IMR-90 (cell line): Measurements from ENCODE around the gene KIF6. TPM values are rescaled to one million over a fixed set of nuclear protein-coding genes. Genes with fewer than 3 reads are reported as not detected.

Source experiments
- ATAC-seq: fragments of 200-7000 bp; cut with Tn5 transposase; 2 replicates; pipeline ENCODE4 v1.9.1; 2020; ENCODE audit warnings: low read depth, mild to moderate bottlenecking, moderate library complexity
- BruUV-seq: library from RNA; stranded (reverse); fragments of 400-500 nt; replicated peaks from 2 replicates; lab custom pipeline; 2021; lab: Mats Ljungman, UMichigan
- CTCF ChIA-PET: fragments of 300-600 bp; formaldehyde crosslinking; extraction: SDS; loops from one replicate; lab custom pipeline; 2021; ENCODE audit warnings: antibody characterized with exemption; lab: Yijun Ruan, JAX
- POLR2A ChIA-PET: fragments of 300-600 bp; sonication (Branson Sonifier 250); formaldehyde crosslinking; loops from one replicate; lab custom pipeline; 2022; ENCODE audit warnings: antibody characterized with exemption; ENCODE audit not compliant: unreplicated experiment; lab: Charles Lee
- DNase-seq: peaks from one replicate; pipeline ENCODE4 v3.0.0; 2013
- H2AFZ ChIP-seq: replicated peaks from 2 replicates; pipeline ENCODE3; 2013; ENCODE audit warnings: low read length, mild to moderate bottlenecking; ENCODE audit not compliant: poor library complexity
- H2AK5ac ChIP-seq: 2 replicates; pipeline ENCODE4 v1.6.1; 2013; ENCODE audit warnings: low read depth, low read length, inconsistent platforms
- H2AK9ac ChIP-seq: replicated peaks from 2 replicates; pipeline ENCODE3; 2013; ENCODE audit warnings: mild to moderate bottlenecking, low read depth, low read length, moderate library complexity; ENCODE audit not compliant: poor library complexity
- H2BK120ac ChIP-seq: 2 replicates; pipeline ENCODE4 v1.6.1; 2013; ENCODE audit warnings: low read depth, low read length, inconsistent platforms
- H2BK15ac ChIP-seq: 3 replicates; pipeline ENCODE4 v1.6.1; 2013; ENCODE audit warnings: low read depth, low read length, inconsistent platforms
- H2BK20ac ChIP-seq: 2 replicates; pipeline ENCODE4 v1.6.1; 2013; ENCODE audit warnings: low read depth, mild to moderate bottlenecking, inconsistent platforms, low read length, moderate library complexity
- H2BK5ac ChIP-seq: 2 replicates; pipeline ENCODE4 v1.6.1; 2013; ENCODE audit warnings: mild to moderate bottlenecking, low read depth, low read length, inconsistent platforms; ENCODE audit not compliant: poor library complexity, severe bottlenecking
- H3K14ac ChIP-seq: replicated peaks from 2 replicates; pipeline ENCODE4 v1.6.1; 2013; ENCODE audit warnings: low read depth, low read length, inconsistent platforms
- H3K18ac ChIP-seq: 2 replicates; pipeline ENCODE4 v1.6.1; 2013; ENCODE audit warnings: low read depth, low read length, control low read depth
- H3K23ac ChIP-seq: 2 replicates; pipeline ENCODE4 v1.6.1; 2013; ENCODE audit warnings: low read depth, low read length, inconsistent platforms
- H3K27ac ChIP-seq: 2 replicates; pipeline ENCODE4 v1.5.1; 2013; ENCODE audit warnings: mild to moderate bottlenecking, control low read depth, low read length; ENCODE audit not compliant: insufficient read depth
- H3K27me3 ChIP-seq: 2 replicates; pipeline ENCODE4 v1.6.1; 2013; ENCODE audit warnings: low read length; ENCODE audit not compliant: control insufficient read depth, insufficient read depth
- H3K36me3 ChIP-seq: 2 replicates; pipeline ENCODE4 v1.6.1; 2013; ENCODE audit warnings: low read length, mixed read lengths; ENCODE audit not compliant: control insufficient read depth, insufficient read depth
- H3K4ac ChIP-seq: 2 replicates; pipeline ENCODE4 v1.6.1; 2013; ENCODE audit warnings: low read depth, low read length, inconsistent platforms
- H3K4me1 ChIP-seq: 2 replicates; pipeline ENCODE4 v1.6.1; 2013; ENCODE audit warnings: low read length, mixed read lengths; ENCODE audit not compliant: control insufficient read depth, insufficient read depth
- H3K4me2 ChIP-seq: 2 replicates; pipeline ENCODE4 v1.6.1; 2013; ENCODE audit warnings: low read depth, mild to moderate bottlenecking, control low read depth, low read length, moderate library complexity
- H3K4me3 ChIP-seq: 2 replicates; pipeline ENCODE4 v1.5.1; 2013; ENCODE audit warnings: low read depth, mild to moderate bottlenecking, control low read depth, low read length, moderate library complexity; ENCODE audit not compliant: insufficient read depth
- H3K56ac ChIP-seq: 2 replicates; pipeline ENCODE4 v1.6.1; 2013; ENCODE audit warnings: low read length, inconsistent platforms; ENCODE audit not compliant: insufficient read depth; ENCODE audit errors: extremely low read depth
- H3K79me1 ChIP-seq, 2 experiments: 2 replicates each; pipeline ENCODE4 v1.6.1; 2013; ENCODE audit warnings: low read length in 2 of 2, inconsistent platforms in 1 of 2, low read depth in 1 of 2
- H3K9ac ChIP-seq: 2 replicates; pipeline ENCODE4 v1.6.1; 2013; ENCODE audit warnings: low read depth, low read length, control low read depth
- H3K9me1 ChIP-seq: 2 replicates; pipeline ENCODE4 v1.6.1; 2013; ENCODE audit warnings: low read length, inconsistent platforms; ENCODE audit not compliant: insufficient read depth
- H3K9me3 ChIP-seq: 2 replicates; pipeline ENCODE4 v1.6.1; 2013; ENCODE audit warnings: low read length; ENCODE audit not compliant: control insufficient read depth, insufficient read depth
- H4K20me1 ChIP-seq: 2 replicates; pipeline ENCODE4 v1.6.1; 2013; ENCODE audit warnings: low read length, inconsistent platforms; ENCODE audit not compliant: insufficient read depth
- H4K5ac ChIP-seq: 2 replicates; pipeline ENCODE4 v1.6.1; 2013; ENCODE audit warnings: mild to moderate bottlenecking, low read depth, low read length, control low read depth
- H4K8ac ChIP-seq, 2 experiments: 2 replicates each; pipeline ENCODE4 v1.6.1; 2013; ENCODE audit warnings: low read depth in 2 of 2, low read length in 2 of 2, control low read depth in 1 of 2, inconsistent platforms in 1 of 2
- H4K91ac ChIP-seq: 2 replicates; pipeline ENCODE4 v1.6.1; 2013; ENCODE audit warnings: low read depth, low read length, inconsistent platforms; ENCODE audit not compliant: insufficient read depth
- RFX5 ChIP-seq: IDR thresholded peaks from 2 replicates; pipeline ENCODE4 v1.8.0; 2012; ENCODE audit warnings: low read depth, mild to moderate bottlenecking, low read length, moderate library complexity
- WGBS, 2 experiments: methylation state at CpG; one replicate each; pipeline versions ENCODE4 v1.1.5 to v1.1.7; 2013; ENCODE audit warnings: missing lambda C conversion rate in 2 of 2; ENCODE audit not compliant: insufficient read length in 1 of 2; ENCODE audit errors: extremely low coverage in 2 of 2; 5-methylcytosine and 5-hydroxymethylcytosine counted together
- dilution Hi-C: fragments of 300-500 bp; cut with HindIII; formaldehyde crosslinking; loops from one replicate; pipeline ENCODE4 v1.14.3; 2018; ENCODE audit warnings: low sequenced_read_pairs; ENCODE audit not compliant: unreplicated experiment
- in situ Hi-C: fragments of 300-500 bp; cut with MboI; formaldehyde crosslinking; loops from 3 replicates; pipeline ENCODE4 v1.14.3; 2019; ENCODE audit warnings: low sequenced_read_pairs, inconsistent platforms, mixed read lengths
- intact Hi-C: fragments of 100-400 bp; cut with micrococcal nuclease; formaldehyde crosslinking; loops from 2 replicates; pipeline ENCODE4 v1.10.0; 2022
- polyA plus RNA-seq, 3 experiments: library from polyadenylated mRNA; depleted of rRNA; stranded (reverse); fragments of >200 nt; gene quantifications; 2 replicates each; pipeline ENCODE4 v1.2.3, GENCODE V29; 2012; ENCODE audit warnings: low replicate concordance in 1 of 3
- total RNA-seq: library from RNA; depleted of rRNA; stranded (reverse); fragments of >200 nt; gene quantifications from 2 replicates; pipeline ENCODE4 v1.2.3, GENCODE V29; 2012

Gene KIF6
- total and polyA plus RNA-seq, 2 of the 4 experiments (the other 2 are of a cell fraction) = under 0.01 to 0.10 TPM

DNA sequence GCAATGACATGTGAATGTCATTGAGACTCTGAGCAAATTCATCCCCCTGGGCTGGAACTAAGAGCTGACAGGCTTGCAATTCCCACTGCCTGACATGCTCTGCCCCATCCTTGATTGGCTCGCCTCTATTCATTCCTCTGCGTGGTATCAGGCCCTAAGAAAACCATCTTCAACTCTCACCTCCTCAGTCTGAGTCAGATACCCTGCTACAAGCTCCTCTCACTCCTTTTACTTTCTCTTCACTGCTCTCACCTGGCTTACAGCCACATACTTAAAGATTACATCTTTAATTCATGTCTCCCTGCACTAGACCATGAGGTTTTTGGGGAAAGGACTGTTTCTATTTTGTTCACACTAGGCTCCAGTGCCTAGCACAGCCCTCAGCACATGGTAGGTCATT lies 131.6 kb downstream of the KIF6 start:
- no peak overlapping the region for H3K23ac ChIP-seq
- H3K18ac ChIP-seq = no peak overlapping the region
- H3K9me3 ChIP-seq = no peaks in the 10 kb centered on the region
- no peak for TF ChIP-seq RFX5
- ChIA-PET CTCF (no interaction called here), POLR2A (no interaction called here)
- H2BK15ac ChIP-seq = no peak overlapping the region
- H2AFZ ChIP-seq = no peak overlapping the region
- in situ Hi-C loops (no loop called here), dilution Hi-C loops (no loop called here), intact Hi-C loops (no loop called here)
- H3K4me1 ChIP-seq = no peaks in the 10 kb centered on the region
- no peak overlapping the region for H2AK9ac ChIP-seq
- no peak overlapping the region for H4K91ac ChIP-seq
- H4K5ac ChIP-seq = no peak overlapping the region
- no peak overlapping the region for H3K4me2 ChIP-seq
- no peak overlapping the region for H4K8ac ChIP-seq
- no peaks in the 10 kb centered on the region for H3K27me3 ChIP-seq
- H3K14ac ChIP-seq = no peak overlapping the region
- no peak overlapping the region for H3K9ac ChIP-seq
- no peaks in the 10 kb centered on the region for H3K36me3 ChIP-seq
- no peak overlapping the region for H3K56ac ChIP-seq
- H3K4ac ChIP-seq = no peak overlapping the region
- DNase-seq (no peak), ATAC-seq (no peak)
- BruUV-seq = no TSS peak
- no peaks in the 10 kb centered on the region for H3K79me1 ChIP-seq
- H2BK20ac ChIP-seq = no peak overlapping the region
- no peak overlapping the region for H3K4me3 ChIP-seq
- no peak overlapping the region for H2BK120ac ChIP-seq
- no peak overlapping the region for H2BK5ac ChIP-seq
- no peak overlapping the region for H3K27ac ChIP-seq
- no CpG with 5 or more reads among the region's 2 CpGs for whole genome bisulfite sequencing, 2 experiments
- no peaks in the 10 kb centered on the region for H3K9me1 ChIP-seq
- no peak overlapping the region for H2AK5ac ChIP-seq
- H4K20me1 ChIP-seq = no peaks in the 10 kb centered on the region
